Endothelial cell of umbilical vein (primary cell): ENCODE measurements around the gene DNAH10. TPM values are rescaled to one million over a fixed set of nuclear protein-coding genes. Genes with fewer than 3 reads are reported as not detected.

ENCODE experiments used
- BruUV-seq: library from RNA; stranded (reverse); fragments of 400-500 nt; replicated peaks from 2 replicates; lab custom pipeline; 2021; lab: Mats Ljungman, UMichigan
- CTCF ChIA-PET: fragments of 300-600, 350-600 bp; sonication (Branson Sonifier 250); formaldehyde crosslinking; loops from one replicate; lab custom pipeline; 2021; ENCODE audit warnings: antibody characterized with exemption, inconsistent platforms; lab: Charles Lee
- POLR2A ChIA-PET: fragments of 300-600, 350-600 bp; sonication (Branson Sonifier 250); formaldehyde crosslinking; loops from one replicate; lab custom pipeline; 2021; ENCODE audit warnings: antibody characterized with exemption, inconsistent platforms; lab: Charles Lee
- DNase-seq: peaks from one replicate; pipeline ENCODE4 v3.0.0-alpha.2; 2011; ENCODE audit warnings: low read depth, low spot score
- FAIRE-seq: peaks from 2 replicates; lab custom pipeline; 2011; peaks lifted over from hg19 to GRCh38; lab: Jason Lieb, UNC
- H2AFZ ChIP-seq: 2 replicates; pipeline ENCODE4 v1.6.0; 2012; ENCODE audit warnings: low read depth, low read length, control low read depth, inconsistent platforms
- H3K27ac ChIP-seq: 2 replicates; pipeline ENCODE4 v1.5.1; 2011; ENCODE audit warnings: low read depth, mild to moderate bottlenecking, control low read depth, low read length, moderate library complexity; ENCODE audit not compliant: insufficient read depth
- H3K27me3 ChIP-seq, 2 experiments: 2 replicates each; pipeline versions ENCODE4 v1.6.0 to v1.6.1; 2011; ENCODE audit warnings: low read length in 2 of 2, mixed read lengths in 1 of 2; ENCODE audit not compliant: control insufficient read depth in 2 of 2, insufficient read depth in 2 of 2
- H3K36me3 ChIP-seq, 2 experiments: 2 replicates in 1 of 2; 3 replicates in 1 of 2; pipeline ENCODE4 v1.5.1; 2011; ENCODE audit warnings: low read length in 2 of 2, mild to moderate bottlenecking in 1 of 2, moderate library complexity in 1 of 2; ENCODE audit not compliant: control insufficient read depth in 2 of 2, insufficient read depth in 2 of 2; ENCODE audit errors: extremely low read depth in 1 of 2
- H3K4me1 ChIP-seq: 3 replicates; pipeline ENCODE4 v1.5.1; 2011; ENCODE audit warnings: mild to moderate bottlenecking, low read length; ENCODE audit not compliant: control insufficient read depth, insufficient read depth; ENCODE audit errors: extremely low read depth
- H3K4me2 ChIP-seq: 2 replicates; pipeline ENCODE4 v1.6.1; 2011; ENCODE audit warnings: low read length, control low read depth, mixed read lengths; ENCODE audit not compliant: insufficient read depth
- H3K4me3 ChIP-seq, 3 experiments: fragments of 200-600 bp in 1 of 3; sonication (generic), shearing (Covaris generic) in 1 of 3; replicated peaks in 1 of 3; 2 replicates each; pipeline ENCODE4 v1.5.1; 2011 to 2016; ENCODE audit warnings: control low read depth in 3 of 3, low read length in 3 of 3, mild to moderate bottlenecking in 2 of 3, inconsistent platforms in 1 of 3, low read depth in 1 of 3, moderate library complexity in 1 of 3; ENCODE audit not compliant: insufficient read depth in 1 of 3
- H3K79me2 ChIP-seq: 2 replicates; pipeline ENCODE4 v1.6.0; 2012; ENCODE audit warnings: low read length, inconsistent platforms; ENCODE audit not compliant: control insufficient read depth, insufficient read depth
- H3K9ac ChIP-seq: replicated peaks from 2 replicates; pipeline ENCODE3; 2011; ENCODE audit warnings: low read length, control low read depth; ENCODE audit not compliant: insufficient read depth; ENCODE audit errors: extremely low read depth
- H3K9me1 ChIP-seq: replicated peaks from 3 replicates; pipeline ENCODE4 v1.6.0; 2011; ENCODE audit warnings: mild to moderate bottlenecking, low read length; ENCODE audit not compliant: control insufficient read depth, insufficient read depth; ENCODE audit errors: extremely low read depth
- H3K9me3 ChIP-seq: replicated peaks from 2 replicates; pipeline ENCODE4 v1.5.1; 2012; ENCODE audit warnings: low read length, inconsistent platforms; ENCODE audit not compliant: control insufficient read depth, insufficient read depth
- H4K20me1 ChIP-seq: replicated peaks from 2 replicates; pipeline ENCODE3; 2011; ENCODE audit warnings: mild to moderate bottlenecking, low read length; ENCODE audit not compliant: control insufficient read depth, insufficient read depth; ENCODE audit errors: extremely low read depth
- EZH2 ChIP-seq: IDR thresholded peaks from 2 replicates; pipeline ENCODE4 v1.6.1; 2012; ENCODE audit warnings: borderline replicate concordance, low read depth, mild to moderate bottlenecking, moderate library complexity, low read length, inconsistent platforms; ENCODE audit not compliant: severe bottlenecking
- FOS ChIP-seq: IDR thresholded peaks from 2 replicates; pipeline ENCODE4 v1.6.1; 2011; ENCODE audit warnings: mild to moderate bottlenecking, low read length, moderate library complexity, borderline replicate concordance; ENCODE audit not compliant: insufficient read depth
- GATA2 ChIP-seq: IDR thresholded peaks from 2 replicates; pipeline ENCODE4 v1.7.0; 2011; ENCODE audit warnings: low read depth, mild to moderate bottlenecking, moderate library complexity, mixed read lengths, low read length; ENCODE audit not compliant: insufficient read length, insufficient read depth
- JUN ChIP-seq: IDR thresholded peaks from 2 replicates; pipeline ENCODE4 v1.6.1; 2011; ENCODE audit warnings: borderline replicate concordance, low read depth; ENCODE audit not compliant: insufficient read length, insufficient read depth
- MAX ChIP-seq: IDR thresholded peaks from 2 replicates; pipeline ENCODE4 v1.6.1; 2011; ENCODE audit not compliant: insufficient read depth, insufficient read length
- MYC ChIP-seq: IDR thresholded peaks from one replicate; pipeline ENCODE4 v1.6.1; 2011; ENCODE audit warnings: mild to moderate bottlenecking, low read depth, low read length
- POLR2A ChIP-seq: IDR thresholded peaks from 2 replicates; pipeline ENCODE4 v1.6.1; 2012; ENCODE audit warnings: low read depth, mild to moderate bottlenecking, control low read depth, low read length
- POLR2AphosphoS5 ChIP-seq: IDR thresholded peaks from 2 replicates; pipeline ENCODE4 v1.6.1; 2012; ENCODE audit warnings: low read depth, mild to moderate bottlenecking, control low read depth, low read length, moderate library complexity; ENCODE audit not compliant: insufficient read depth
- dilution Hi-C: fragments of 300-500 bp; cut with MboI; formaldehyde crosslinking; loops from one replicate; pipeline ENCODE4 v1.15.0; 2019; ENCODE audit warnings: low sequenced_read_pairs; ENCODE audit not compliant: extremely low pct_ligation_motif_present
- intact Hi-C: fragments of 100-400 bp; cut with micrococcal nuclease; formaldehyde crosslinking; loops from one replicate; pipeline ENCODE4 v1.10.0; 2022
- polyA plus RNA-seq, 4 experiments: library from polyadenylated mRNA; depleted of rRNA in 3 of 4; stranded (reverse) in 3 of 4; unstranded in 1 of 4; fragments of >200 nt; gene quantifications; 2 replicates each; pipeline versions ENCODE4 v1.2.1 to v1.2.3, GENCODE V29; 2011 to 2012; ENCODE audit warnings: missing spikeins in 1 of 4
- total RNA-seq: library from RNA; stranded (reverse); gene quantifications from 2 replicates; pipeline ENCODE4 v1.2.3, GENCODE V29; 2021
- TF ChIP-seq, protein P1 (sequence below), 2 donors: IDR thresholded peaks; 1 replicate in 1 of 2; 2 replicates in 1 of 2; pipeline ENCODE4 v1.5.1; 2011; ENCODE audit warnings: low read length in 2 of 2, mild to moderate bottlenecking in 2 of 2, moderate library complexity in 2 of 2, control low read depth in 1 of 2, inconsistent platforms in 1 of 2, low read depth in 1 of 2; ENCODE audit not compliant: insufficient read depth in 1 of 2; ENCODE audit errors: extremely low read depth in 1 of 2

The DNAH10 gene
- total and polyA plus RNA-seq, 2 donors (not counting 3 experiments of a cell fraction or from before 2014, with no cell fraction given): 0.04 to 0.31 TPM

GRCh38 chr12:123882161-123882705 is 120.1 kb downstream of the DNAH10 start:
- no peaks in the 10 kb centered on the region for H3K36me3 ChIP-seq
- no peak overlapping the region for H3K9ac ChIP-seq
- BruUV-seq: no TSS peak
- H3K27me3 ChIP-seq: peaks cover 0 to 3% of the 10 kb centered on the region in 2 experiments
- no peak overlapping the region for H2AFZ ChIP-seq
- intact Hi-C loops (no loop called here), dilution Hi-C loops (no loop called here)
- no peak overlapping the region for H3K4me3 ChIP-seq
- no peaks in the 10 kb centered on the region for H3K4me1 ChIP-seq
- H3K79me2 ChIP-seq: no peaks in the 10 kb centered on the region
- ChIA-PET POLR2A (no interaction called here), CTCF (no interaction called here)
- TF ChIP-seq, protein P1, sequence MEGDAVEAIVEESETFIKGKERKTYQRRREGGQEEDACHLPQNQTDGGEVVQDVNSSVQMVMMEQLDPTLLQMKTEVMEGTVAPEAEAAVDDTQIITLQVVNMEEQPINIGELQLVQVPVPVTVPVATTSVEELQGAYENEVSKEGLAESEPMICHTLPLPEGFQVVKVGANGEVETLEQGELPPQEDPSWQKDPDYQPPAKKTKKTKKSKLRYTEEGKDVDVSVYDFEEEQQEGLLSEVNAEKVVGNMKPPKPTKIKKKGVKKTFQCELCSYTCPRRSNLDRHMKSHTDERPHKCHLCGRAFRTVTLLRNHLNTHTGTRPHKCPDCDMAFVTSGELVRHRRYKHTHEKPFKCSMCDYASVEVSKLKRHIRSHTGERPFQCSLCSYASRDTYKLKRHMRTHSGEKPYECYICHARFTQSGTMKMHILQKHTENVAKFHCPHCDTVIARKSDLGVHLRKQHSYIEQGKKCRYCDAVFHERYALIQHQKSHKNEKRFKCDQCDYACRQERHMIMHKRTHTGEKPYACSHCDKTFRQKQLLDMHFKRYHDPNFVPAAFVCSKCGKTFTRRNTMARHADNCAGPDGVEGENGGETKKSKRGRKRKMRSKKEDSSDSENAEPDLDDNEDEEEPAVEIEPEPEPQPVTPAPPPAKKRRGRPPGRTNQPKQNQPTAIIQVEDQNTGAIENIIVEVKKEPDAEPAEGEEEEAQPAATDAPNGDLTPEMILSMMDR (IDR thresholded peaks at IDR 0.05; ENCODE audit: extremely low read depth in 1 of 2, insufficient read depth in 1 of 2, low read depth in 1 of 2, low read length in 2 of 2): no peak
- TF ChIP-seq POLR2A: no peak
- no peak for TF ChIP-seq EZH2
- no peak for TF ChIP-seq FOS
- no peak for TF ChIP-seq POLR2AphosphoS5
- no peak for TF ChIP-seq JUN
- no peak for TF ChIP-seq MYC
- TF ChIP-seq GATA2: no peak
- TF ChIP-seq MAX: no peak
- H3K27ac ChIP-seq: no peak overlapping the region
- no peak overlapping the region for H3K4me2 ChIP-seq
- FAIRE-seq: no peak
- no peaks in the 10 kb centered on the region for H3K9me1 ChIP-seq
- H4K20me1 ChIP-seq: no peaks in the 10 kb centered on the region
- no peaks in the 10 kb centered on the region for H3K9me3 ChIP-seq
- DNase-seq: no peak
